B cell (primary cell): ENCODE results near the gene PLAC1.

ENCODE experiments used
- CTCF ChIP-seq: fragments of 200-600 bp; IDR thresholded peaks from one replicate; pipeline ENCODE4 v1.8.0; 2022; ENCODE audit warnings: antibody characterized with exemption, mild to moderate bottlenecking
- EZH2 ChIP-seq: IDR thresholded peaks from 2 replicates; pipeline ENCODE4 v1.6.1; 2012; ENCODE audit warnings: borderline replicate concordance, low read depth, mild to moderate bottlenecking, moderate library complexity, low read length; ENCODE audit not compliant: insufficient read depth, poor library complexity, severe bottlenecking

- TF ChIP-seq CTCF = no peak
- no peak for TF ChIP-seq EZH2
These were observed 115.8 kb downstream of the PLAC1 start for GRCh38 chrX:134542485-134542884.
